ENCODE data around the gene PRR12.

DNA sequence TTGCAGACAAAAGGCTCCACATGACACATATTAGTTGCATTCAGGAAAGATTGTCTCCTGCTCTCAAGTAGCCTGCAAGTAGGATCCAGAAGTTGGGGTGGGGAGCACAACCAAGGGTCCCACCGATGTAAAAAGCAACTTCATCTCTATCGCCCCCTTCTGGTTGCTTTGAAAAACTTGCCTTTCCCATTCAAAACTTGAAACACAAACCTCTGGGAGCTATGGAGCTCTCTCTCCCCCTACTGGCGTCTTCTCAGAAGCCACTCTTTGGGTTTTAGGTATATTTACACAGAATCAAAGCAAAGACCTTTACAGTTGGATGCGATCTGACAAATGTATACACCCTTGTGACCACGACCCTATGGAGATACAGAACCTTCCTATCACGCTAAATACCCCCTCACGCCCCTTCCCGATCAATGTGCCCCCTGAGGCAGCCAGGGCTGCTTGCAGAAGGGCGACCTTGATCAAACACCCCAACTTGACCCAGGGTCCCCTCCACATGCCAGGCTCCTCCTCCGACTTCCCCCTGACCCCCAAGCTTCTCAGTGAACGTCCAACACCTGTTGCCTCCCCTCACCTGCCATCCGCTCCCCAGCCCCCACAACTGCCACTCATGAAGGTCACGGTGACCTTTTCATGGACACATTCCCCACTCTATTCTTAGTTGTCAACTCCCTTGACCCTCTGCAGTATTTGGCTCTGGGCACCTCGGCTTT, 20.7 kb upstream of the PRR12 start:
- TF ChIP-seq POLR2A (IDR thresholded peaks at IDR 0.05): no peak
- TF ChIP-seq, protein P1, sequence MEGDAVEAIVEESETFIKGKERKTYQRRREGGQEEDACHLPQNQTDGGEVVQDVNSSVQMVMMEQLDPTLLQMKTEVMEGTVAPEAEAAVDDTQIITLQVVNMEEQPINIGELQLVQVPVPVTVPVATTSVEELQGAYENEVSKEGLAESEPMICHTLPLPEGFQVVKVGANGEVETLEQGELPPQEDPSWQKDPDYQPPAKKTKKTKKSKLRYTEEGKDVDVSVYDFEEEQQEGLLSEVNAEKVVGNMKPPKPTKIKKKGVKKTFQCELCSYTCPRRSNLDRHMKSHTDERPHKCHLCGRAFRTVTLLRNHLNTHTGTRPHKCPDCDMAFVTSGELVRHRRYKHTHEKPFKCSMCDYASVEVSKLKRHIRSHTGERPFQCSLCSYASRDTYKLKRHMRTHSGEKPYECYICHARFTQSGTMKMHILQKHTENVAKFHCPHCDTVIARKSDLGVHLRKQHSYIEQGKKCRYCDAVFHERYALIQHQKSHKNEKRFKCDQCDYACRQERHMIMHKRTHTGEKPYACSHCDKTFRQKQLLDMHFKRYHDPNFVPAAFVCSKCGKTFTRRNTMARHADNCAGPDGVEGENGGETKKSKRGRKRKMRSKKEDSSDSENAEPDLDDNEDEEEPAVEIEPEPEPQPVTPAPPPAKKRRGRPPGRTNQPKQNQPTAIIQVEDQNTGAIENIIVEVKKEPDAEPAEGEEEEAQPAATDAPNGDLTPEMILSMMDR (IDR thresholded peaks at IDR 0.05): peak; percentile 94 to 98 (median 96)
